Fibroblast of lung (primary cell): Measurements from ENCODE around the gene GRK5. TPM values are rescaled to one million over a fixed set of nuclear protein-coding genes. Genes with fewer than 3 reads are reported as not detected.

Source experiments
- DNase-seq, 2 donors: peaks; one replicate each; pipeline versions ENCODE4 v3.0.0 to v3.0.0-alpha.2; 2010; ENCODE audit warnings: low read depth in 2 of 2
- H2AFZ ChIP-seq: 2 replicates; pipeline ENCODE4 v1.5.1; 2012; ENCODE audit warnings: low read length, control low read depth, inconsistent platforms
- H3K27ac ChIP-seq: 2 replicates; pipeline ENCODE4 v1.5.1; 2011; ENCODE audit warnings: low read length, control low read depth; ENCODE audit not compliant: insufficient read depth
- H3K27me3 ChIP-seq: 2 replicates; pipeline ENCODE4 v1.5.1; 2011; ENCODE audit warnings: mild to moderate bottlenecking, low read length; ENCODE audit not compliant: control insufficient read depth, insufficient read depth
- H3K36me3 ChIP-seq: 2 replicates; pipeline ENCODE4 v1.5.1; 2011; ENCODE audit warnings: low read length; ENCODE audit not compliant: control insufficient read depth, insufficient read depth
- H3K4me1 ChIP-seq: 2 replicates; pipeline ENCODE4 v1.5.1; 2011; ENCODE audit warnings: low read length; ENCODE audit not compliant: control insufficient read depth, insufficient read depth; ENCODE audit errors: extremely low read depth
- H3K4me2 ChIP-seq: 2 replicates; pipeline ENCODE4 v1.5.1; 2011; ENCODE audit warnings: low read length, control low read depth; ENCODE audit not compliant: insufficient read depth; ENCODE audit errors: extremely low read depth
- H3K4me3 ChIP-seq, 4 experiments: fragments of 200-600 bp in 1 of 4; sonication (generic) in 1 of 4; replicated peaks in 1 of 4; 2 replicates each; pipeline ENCODE4 v1.5.1; 2011 to 2016; ENCODE audit warnings: low read length in 4 of 4, low read depth in 3 of 4, mild to moderate bottlenecking in 3 of 4, control low read depth in 2 of 4, inconsistent platforms in 1 of 4, mixed read lengths in 1 of 4; ENCODE audit not compliant: insufficient read depth in 1 of 4; ENCODE audit errors: control extremely low read depth in 1 of 4
- H3K79me2 ChIP-seq: 2 replicates; pipeline ENCODE4 v1.5.1; 2012; ENCODE audit warnings: mild to moderate bottlenecking, low read length, inconsistent platforms; ENCODE audit not compliant: control insufficient read depth, insufficient read depth
- H3K9ac ChIP-seq: 2 replicates; pipeline ENCODE4 v1.5.1; 2011; ENCODE audit warnings: mild to moderate bottlenecking, low read length, control low read depth; ENCODE audit not compliant: insufficient read depth
- H3K9me3 ChIP-seq: 2 replicates; pipeline ENCODE4 v1.5.1; 2012; ENCODE audit warnings: low read depth, low read length; ENCODE audit not compliant: control insufficient read depth, insufficient read depth
- H4K20me1 ChIP-seq: 2 replicates; pipeline ENCODE4 v1.5.1; 2011; ENCODE audit warnings: low read length; ENCODE audit not compliant: control insufficient read depth, insufficient read depth; ENCODE audit errors: extremely low read depth
- EZH2 ChIP-seq: IDR thresholded peaks from 2 replicates; pipeline ENCODE4 v1.5.1; 2012; ENCODE audit warnings: low read length, control low read depth, mild to moderate bottlenecking; ENCODE audit errors: missing control alignments
- polyA plus RNA-seq, 2 donors: library from polyadenylated mRNA; depleted of rRNA in 1 of 2; stranded (reverse) in 1 of 2; unstranded in 1 of 2; fragments of >200 nt; gene quantifications; 2 replicates each; pipeline ENCODE4 v1.2.1, GENCODE V29; 2011 to 2012; ENCODE audit warnings: missing spikeins in 1 of 2
- total RNA-seq: library from RNA; depleted of rRNA; stranded (reverse); fragments of >200 nt; gene quantifications from 2 replicates; pipeline ENCODE4 v1.2.1, GENCODE V29; 2014
- TF ChIP-seq, protein P1 (sequence below), 2 donors: IDR thresholded peaks in 1 of 2; conservative IDR thresholded peaks in 1 of 2; 1 replicate in 1 of 2; 2 replicates in 1 of 2; pipeline ENCODE4 v1.5.1; 2011 to 2012; ENCODE audit warnings: low read length in 2 of 2, control low read depth in 1 of 2, inconsistent platforms in 1 of 2, low read depth in 1 of 2, mild to moderate bottlenecking in 1 of 2

The GRK5 gene
- total and polyA plus RNA-seq, 2 donors (not counting 1 experiment from before 2014, with no cell fraction given): 24.1 to 90.3 TPM

DNA sequence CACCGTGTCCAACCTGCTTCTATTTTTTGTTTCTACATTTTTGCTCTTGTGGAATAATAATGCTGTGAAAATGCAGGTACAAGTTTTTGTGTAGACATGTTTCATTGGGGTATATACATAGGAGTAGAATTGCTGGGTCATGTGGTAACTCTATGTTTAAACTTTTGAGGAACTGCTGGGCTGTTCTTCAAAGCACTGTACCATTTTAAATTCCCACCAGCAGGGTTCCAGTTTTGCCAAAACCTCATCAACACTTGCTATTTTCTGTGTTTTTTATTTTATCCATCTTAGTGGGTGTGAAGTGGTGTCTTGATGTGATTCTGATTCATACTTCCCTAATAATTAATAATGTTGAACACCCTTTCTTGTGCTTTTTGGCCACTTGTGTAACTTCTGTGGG is 196.6 kb downstream of the GRK5 start:
- Histone ChIP-seq H3K36me3 (no peaks in the 10 kb centered on the region), H3K9ac (no peak overlapping the region), H3K79me2 (peaks cover 13% of the 10 kb centered on the region), H3K4me2 (no peak overlapping the region), H3K9me3 (no peaks in the 10 kb centered on the region), H3K4me1 (peaks cover 16% of the 10 kb centered on the region), H3K27me3 (no peaks in the 10 kb centered on the region), H3K27ac (peak overlapping the region; percentile 4), H4K20me1 (no peaks in the 10 kb centered on the region), H2AFZ (no peak overlapping the region), H3K4me3 (no peak overlapping the region)
- no peak for TF ChIP-seq EZH2
- TF ChIP-seq, protein P1, sequence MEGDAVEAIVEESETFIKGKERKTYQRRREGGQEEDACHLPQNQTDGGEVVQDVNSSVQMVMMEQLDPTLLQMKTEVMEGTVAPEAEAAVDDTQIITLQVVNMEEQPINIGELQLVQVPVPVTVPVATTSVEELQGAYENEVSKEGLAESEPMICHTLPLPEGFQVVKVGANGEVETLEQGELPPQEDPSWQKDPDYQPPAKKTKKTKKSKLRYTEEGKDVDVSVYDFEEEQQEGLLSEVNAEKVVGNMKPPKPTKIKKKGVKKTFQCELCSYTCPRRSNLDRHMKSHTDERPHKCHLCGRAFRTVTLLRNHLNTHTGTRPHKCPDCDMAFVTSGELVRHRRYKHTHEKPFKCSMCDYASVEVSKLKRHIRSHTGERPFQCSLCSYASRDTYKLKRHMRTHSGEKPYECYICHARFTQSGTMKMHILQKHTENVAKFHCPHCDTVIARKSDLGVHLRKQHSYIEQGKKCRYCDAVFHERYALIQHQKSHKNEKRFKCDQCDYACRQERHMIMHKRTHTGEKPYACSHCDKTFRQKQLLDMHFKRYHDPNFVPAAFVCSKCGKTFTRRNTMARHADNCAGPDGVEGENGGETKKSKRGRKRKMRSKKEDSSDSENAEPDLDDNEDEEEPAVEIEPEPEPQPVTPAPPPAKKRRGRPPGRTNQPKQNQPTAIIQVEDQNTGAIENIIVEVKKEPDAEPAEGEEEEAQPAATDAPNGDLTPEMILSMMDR (conservative IDR thresholded peaks at IDR 0.05 in 1 of 2, IDR thresholded peaks at IDR 0.05 in 1 of 2; ENCODE audit: low read depth in 1 of 2, low read length in 2 of 2): no peak
- peak in 1 of 2 donors; percentile 33 for DNase-seq

- no peaks in the 10 kb centered on the region for H3K27me3 ChIP-seq
Observed at GRCh38 chr10:119404719-119405519, 197.5 kb downstream of the GRK5 start.

GRCh38 chr10:119405520-119405807 is 198.1 kb downstream of the GRK5 start:
- Histone ChIP-seq H3K9me3 (no peaks in the 10 kb centered on the region), H3K4me3 (no peak overlapping the region), H4K20me1 (no peaks in the 10 kb centered on the region), H2AFZ (no peak overlapping the region), H3K79me2 (peaks cover 13% of the 10 kb centered on the region), H3K27ac (no peak overlapping the region), H3K4me2 (no peak overlapping the region), H3K4me1 (peaks cover 23% of the 10 kb centered on the region), H3K36me3 (no peaks in the 10 kb centered on the region), H3K9ac (no peak overlapping the region), H3K27me3 (no peaks in the 10 kb centered on the region)
- TF ChIP-seq EZH2: no peak
- TF ChIP-seq, protein P1 (conservative IDR thresholded peaks at IDR 0.05 in 1 of 2, IDR thresholded peaks at IDR 0.05 in 1 of 2; ENCODE audit: low read depth in 1 of 2, low read length in 2 of 2): no peak
- no peak for DNase-seq

More at GRCh38 chr10:119404719-119405519, 197.5 kb downstream of the GRK5 start:
- no peaks in the 10 kb centered on the region for H3K36me3 ChIP-seq
- no peak overlapping the region for H3K9ac ChIP-seq
- H3K79me2 ChIP-seq: peaks cover 13% of the 10 kb centered on the region
- peak overlapping the region; percentile 26 for H3K27ac ChIP-seq
- peaks cover 20% of the 10 kb centered on the region for H3K4me1 ChIP-seq
- no peak overlapping the region for H3K4me3 ChIP-seq
- DNase-seq: no peak
- no peak overlapping the region for H3K4me2 ChIP-seq
- TF ChIP-seq, protein P1 (conservative IDR thresholded peaks at IDR 0.05 in 1 of 2, IDR thresholded peaks at IDR 0.05 in 1 of 2; ENCODE audit: low read depth in 1 of 2, low read length in 2 of 2): no peak
- no peak for TF ChIP-seq EZH2
- H2AFZ ChIP-seq: no peak overlapping the region
- H4K20me1 ChIP-seq: no peaks in the 10 kb centered on the region
- no peaks in the 10 kb centered on the region for H3K9me3 ChIP-seq
